GM23338 (cell line): ENCODE measurements around the gene MTA3.

Source experiments
- CREB1 ChIP-seq: fragments of 250-450 bp; sonication (Bioruptor Pico); IDR thresholded peaks from 2 replicates; pipeline ENCODE4 v1.5.0; 2020; ENCODE audit warnings: low read depth, mild to moderate bottlenecking, moderate library complexity
- CTCF ChIP-seq, 2 experiments: fragments of 200-600 bp in 1 of 2; sonication (generic) in 1 of 2; conservative IDR thresholded peaks; 2 replicates each; pipeline versions ENCODE4 v1.5.1 to v1.6.1; 2016 to 2017; ENCODE audit warnings: antibody characterized with exemption in 2 of 2, low read depth in 2 of 2, mild to moderate bottlenecking in 2 of 2, moderate library complexity in 1 of 2
- EZH2 ChIP-seq: fragments of 200-600 bp; sonication (generic); IDR thresholded peaks from one replicate; pipeline ENCODE4 v1.8.0; 2017; ENCODE audit warnings: antibody characterized with exemption, mild to moderate bottlenecking, low read depth; ENCODE audit not compliant: unreplicated experiment
- JUNB ChIP-seq: IDR thresholded peaks from one replicate; pipeline ENCODE4 v1.6.1; 2016; ENCODE audit warnings: antibody characterized with exemption; ENCODE audit not compliant: unreplicated experiment
- POLR2AphosphoS5 ChIP-seq: IDR thresholded peaks from 2 replicates; pipeline ENCODE4 v1.6.1; 2016; ENCODE audit warnings: antibody characterized with exemption, low read depth
- REST ChIP-seq: IDR thresholded peaks from one replicate; pipeline ENCODE4 v1.6.1; 2018; ENCODE audit warnings: antibody characterized with exemption; ENCODE audit not compliant: unreplicated experiment

- TF ChIP-seq POLR2AphosphoS5 (no peak), REST (no peak), CTCF (conservative IDR thresholded peaks at IDR 0.05; ENCODE audit: low read depth in 2 of 2) (no peak), EZH2 (no peak), JUNB (no peak), CREB1 (no peak)
Observed at GRCh38 chr2:42762155-42762554, 193.7 kb downstream of the MTA3 start.
